ENCODE data around the gene MRPL24. TPM values are rescaled to one million over a fixed set of nuclear protein-coding genes. Genes with fewer than 3 reads are reported as not detected.

The MRPL24 gene
- total and polyA plus RNA-seq, 2 of the 4 experiments (the other 2 are of a cell fraction), result 68.8 to 99.5 TPM

- ChIA-PET POLR2A (ENCODE audit: unreplicated experiment) (no interaction called here), CTCF (interaction anchor here (0.9 to 5.2 kb wide), 3 partner anchors 14 to 168 kb away, joined by 3 to 104 read pairs (median 54); partner anchors contain the start of genes CRABP2, ISG20L2 and METTL25B)
- H3K4me3 ChIP-seq (ENCODE audit: insufficient read depth, low read depth, low read length), result no peak overlapping the region
- no peak overlapping the region for H2BK120ac ChIP-seq (ENCODE audit: low read depth, low read length)
- ATAC-seq (ENCODE audit: low read depth), result no peak
- no peaks in the 10 kb centered on the region for H3K9me3 ChIP-seq (ENCODE audit: control insufficient read depth, insufficient read depth, low read length)
- no peak overlapping the region for H3K56ac ChIP-seq (ENCODE audit: extremely low read depth, insufficient read depth, low read length)
- H2AK9ac ChIP-seq (replicated peaks; ENCODE audit: low read depth, low read length, poor library complexity), result no peak overlapping the region
- DNase-seq, result no peak
- no peak overlapping the region for H2BK20ac ChIP-seq (ENCODE audit: low read depth, low read length)
- H4K91ac ChIP-seq (ENCODE audit: insufficient read depth, low read depth, low read length), result no peak overlapping the region
- dilution Hi-C loops (cut with HindIII; ENCODE audit: low sequenced_read_pairs, unreplicated experiment) (no loop called here), intact Hi-C loops (cut with micrococcal nuclease) (no loop called here), in situ Hi-C loops (cut with MboI; ENCODE audit: low sequenced_read_pairs) (loop anchor here (10.0 kb wide), 1 partner anchor 194 kb away; no protein-coding TSS in a partner anchor)
- H3K27me3 ChIP-seq (ENCODE audit: control insufficient read depth, insufficient read depth, low read length), result peaks cover 3% of the 10 kb centered on the region; the same call in 1 of the 2 replicates
- no peaks in the 10 kb centered on the region for H3K79me1 ChIP-seq (ENCODE audit: low read depth in 1 of 2, low read length in 2 of 2)
- no peak overlapping the region for H3K18ac ChIP-seq (ENCODE audit: low read depth, low read length)
- H2BK15ac ChIP-seq (ENCODE audit: low read depth, low read length), result no peak overlapping the region
- H2BK5ac ChIP-seq (ENCODE audit: low read depth, low read length, poor library complexity, severe bottlenecking), result no peak overlapping the region
- no peak overlapping the region for H4K5ac ChIP-seq (ENCODE audit: low read depth, low read length)
- H4K20me1 ChIP-seq (ENCODE audit: insufficient read depth, low read length), result no peaks in the 10 kb centered on the region
- no peak for TF ChIP-seq POLR2A (IDR thresholded peaks at IDR 0.05; ENCODE audit: low read depth, low read length)
- no peak for TF ChIP-seq CTCF (conservative IDR thresholded peaks at IDR 0.05; ENCODE audit: low read depth, low read length)
- peaks cover 6% of the 10 kb centered on the region; the same call in 1 of the 2 replicates for H3K4me1 ChIP-seq (ENCODE audit: control insufficient read depth, insufficient read depth, low read length)
- H4K8ac ChIP-seq (ENCODE audit: low read depth in 2 of 2, low read length in 2 of 2), result no peak overlapping the region
- no peak overlapping the region for H2AK5ac ChIP-seq (ENCODE audit: low read depth, low read length)
- H2AFZ ChIP-seq (replicated peaks; ENCODE audit: low read length, poor library complexity), result no peak overlapping the region
- H3K36me3 ChIP-seq (ENCODE audit: control insufficient read depth, insufficient read depth, low read length), result no peaks in the 10 kb centered on the region
- WGBS, 2 experiments (ENCODE audit: extremely low coverage in 2 of 2, insufficient read length in 1 of 2), result 80% methylated on average over 1 of the region's 10 CpGs; no CpG with 5 or more reads in 1 of the 2 experiments
- H3K27ac ChIP-seq (ENCODE audit: insufficient read depth, low read length), result no peak overlapping the region
- no peak overlapping the region for H3K23ac ChIP-seq (ENCODE audit: low read depth, low read length)
- BruUV-seq (replicated peaks), result no TSS peak
- no peak overlapping the region for H3K4me2 ChIP-seq (ENCODE audit: low read depth, low read length)
- H3K4ac ChIP-seq (ENCODE audit: low read depth, low read length), result no peak overlapping the region
- H3K9me1 ChIP-seq (ENCODE audit: insufficient read depth, low read length), result no peaks in the 10 kb centered on the region
- H3K9ac ChIP-seq (ENCODE audit: low read depth, low read length), result no peak overlapping the region
- H3K14ac ChIP-seq (replicated peaks; ENCODE audit: low read depth, low read length), result no peak overlapping the region
Measured at GRCh38 chr1:156691191-156691590, 49.7 kb downstream of the MRPL24 start.

Data from IMR-90 (cell line).